Small intestine (tissue), 7 donors: Measurements from ENCODE around the gene P2RX4. TPM values are rescaled to one million over a fixed set of nuclear protein-coding genes. Genes with fewer than 3 reads are reported as not detected.
"Not testable (repeated sequence)": the region's sequence is repeated elsewhere in the genome, so short reads cannot be mapped to it uniquely, and the experiment has no call there.

Source experiments
- DNase-seq, 2 donors: peaks; one replicate each; pipeline versions ENCODE4 v3.0.0 to v3.0.0-alpha.2; 2013
- FAIRE-seq: peaks from 2 replicates; lab custom pipeline; 2012; peaks lifted over from hg19 to GRCh38; lab: Jason Lieb, UNC
- H3K27ac ChIP-seq, 3 donors: one replicate each; pipeline ENCODE4 v1.5.1; 2013; ENCODE audit warnings: low read length in 2 of 3, mild to moderate bottlenecking in 2 of 3, control low read depth in 1 of 3, inconsistent platforms in 1 of 3, low read depth in 1 of 3, moderate library complexity in 1 of 3
- H3K27me3 ChIP-seq, 3 donors: one replicate each; pipeline ENCODE4 v1.6.1; 2013; ENCODE audit warnings: low read length in 3 of 3, inconsistent platforms in 1 of 3; ENCODE audit not compliant: control insufficient read depth in 3 of 3, insufficient read depth in 3 of 3
- H3K36me3 ChIP-seq, 3 donors: one replicate each; pipeline ENCODE4 v1.6.1; 2013; ENCODE audit warnings: low read length in 3 of 3, inconsistent platforms in 1 of 3, low read depth in 1 of 3, mild to moderate bottlenecking in 1 of 3, moderate library complexity in 1 of 3; ENCODE audit not compliant: control insufficient read depth in 3 of 3, insufficient read depth in 2 of 3
- H3K4me1 ChIP-seq, 3 donors: one replicate each; pipeline ENCODE4 v1.6.1; 2013; ENCODE audit warnings: low read length in 2 of 3, inconsistent platforms in 1 of 3, low read depth in 1 of 3, mild to moderate bottlenecking in 1 of 3, moderate library complexity in 1 of 3; ENCODE audit not compliant: control insufficient read depth in 3 of 3, insufficient read depth in 2 of 3
- H3K4me3 ChIP-seq, 3 donors: one replicate each; pipeline ENCODE4 v1.5.1; 2013; ENCODE audit warnings: low read length in 3 of 3, control low read depth in 1 of 3, inconsistent platforms in 1 of 3, low read depth in 1 of 3, mild to moderate bottlenecking in 1 of 3, moderate library complexity in 1 of 3
- H3K9me3 ChIP-seq, 2 donors: one replicate each; pipeline ENCODE4 v1.6.1; 2013; ENCODE audit warnings: low read depth in 1 of 2, low read length in 1 of 2; ENCODE audit not compliant: control insufficient read depth in 2 of 2, insufficient read depth in 1 of 2
- WGBS, 3 donors: extraction: QIAGEN DNeasy Blood & Tissue Kit; methylation state at CpG; one replicate each; pipeline ENCODE4 v1.1.7; 2013; 5-methylcytosine and 5-hydroxymethylcytosine counted together
- polyA plus RNA-seq, 4 donors: library from polyadenylated mRNA; stranded (reverse) in 3 of 4; unstranded in 1 of 4; fragments of 200-250 nt in 3 of 4; fragments of 120-200 nt in 1 of 4; gene quantifications; one replicate each; pipeline versions ENCODE4 v1.2.1 to v1.2.3, GENCODE V29; 2013
- donor health status: healthy with polysubstance abuse.
- donor health status: control.
- donor health status: control.
- donor health status: Bipolar disorder and iron deficiency.
- donor health status: healthy.

Gene P2RX4
- polyA plus RNA-seq, 4 donors: 17.5 to 129 (median 43.5) TPM

- not testable (repeated sequence) for H3K27ac ChIP-seq, H3K27me3 ChIP-seq, FAIRE-seq, DNase-seq, H3K4me1 ChIP-seq, H3K9me3 ChIP-seq, H3K4me3 ChIP-seq
- WGBS, 3 donors: 87 to 97% (median 96%) methylated on average over 14 of the region's 14 CpGs
- peaks cover 0 to 68% (median 0%) of the 10 kb centered on the region in 3 donors for H3K36me3 ChIP-seq
Measured at GRCh38 chr12:121281116-121281515, 71.2 kb downstream of the P2RX4 start.

- FAIRE-seq (no peak), DNase-seq (no peak)
- Histone ChIP-seq H3K27ac (peak overlapping the region in 1 of 3 donors; percentile 52), H3K27me3 (no peaks in the 10 kb centered on the region), H3K9me3 (no peaks in the 10 kb centered on the region), H3K4me1 (no peaks in the 10 kb centered on the region), H3K4me3 (no peak overlapping the region), H3K36me3 (peaks cover 0 to 66% (median 0%) of the 10 kb centered on the region in 3 donors)
- 77 to 85% (median 85%) methylated on average over 10 of the region's 10 CpGs for WGBS, 3 donors
Measured at GRCh38 chr12:121282072-121282742, 72.3 kb downstream of the P2RX4 start.

GRCh38 chr12:121282910-121283309 is 73.0 kb downstream of the P2RX4 start:
- H3K27me3 ChIP-seq, H3K4me3 ChIP-seq, DNase-seq, H3K27ac ChIP-seq, H3K9me3 ChIP-seq, FAIRE-seq, H3K4me1 ChIP-seq: not testable (repeated sequence)
- 95 to 96% (median 96%) methylated on average over 11 of the region's 11 CpGs for WGBS, 3 donors
- peaks cover 0 to 66% (median 0%) of the 10 kb centered on the region in 3 donors for H3K36me3 ChIP-seq

DNA sequence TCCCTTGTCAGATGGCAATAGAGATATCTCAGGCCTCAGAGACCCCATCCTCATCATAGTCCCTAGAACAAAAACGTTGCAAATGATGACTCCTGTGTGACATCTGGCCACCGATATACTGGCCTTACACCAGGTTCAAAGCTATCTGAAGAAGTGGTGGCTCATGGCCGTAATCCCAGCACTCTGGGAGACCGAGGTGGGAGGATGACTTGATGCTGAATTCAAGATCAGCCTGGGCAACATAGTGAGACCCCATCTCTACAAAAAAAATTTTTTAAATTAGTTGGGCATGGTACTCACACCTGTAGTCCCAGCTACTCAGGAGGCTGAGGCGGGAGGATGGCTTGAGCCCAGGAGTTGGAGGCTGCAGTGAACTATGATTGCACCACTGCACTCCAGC is 73.5 kb downstream of the P2RX4 start:
- Histone ChIP-seq H3K4me3 (no peak overlapping the region), H3K9me3 (no peaks in the 10 kb centered on the region), H3K36me3 (peaks cover 0 to 64% (median 0%) of the 10 kb centered on the region in 3 donors), H3K27ac (no peak overlapping the region), H3K27me3 (no peaks in the 10 kb centered on the region), H3K4me1 (no peaks in the 10 kb centered on the region)
- DNase-seq (no peak), FAIRE-seq (no peak)
- 84 to 93% (median 91%) methylated on average over 5 of the region's 5 CpGs for WGBS, 3 donors

Other genes starting within 250 kb of the P2RX4 start
- gene HNF1A, start 231.6 kb upstream of the P2RX4 start, polyA plus RNA-seq: 10 to 100 TPM; 23.0 to 71.3 (median 37.2) TPM
- gene C12orf43, start 193.6 kb upstream of the P2RX4 start, polyA plus RNA-seq: 10 to 100 TPM in 1 of 4 donors, 1 to 10 TPM in 3; 4.5 to 11.4 (median 7.2) TPM
- gene OASL, start 170.9 kb upstream of the P2RX4 start, polyA plus RNA-seq: 1 to 10 TPM in 3 of 4 donors, under 1 TPM in 1; 0.56 to 3.0 (median 2.0) TPM
- gene P2RX7, start 77.3 kb upstream of the P2RX4 start, polyA plus RNA-seq: under 1 TPM in 3 of 4 donors, not detected in 1; 0.27 to 0.66 (median 0.62) TPM
- gene CAMKK2, start 86.6 kb downstream of the P2RX4 start, polyA plus RNA-seq: 10 to 100 TPM; 25.4 to 46.5 (median 39.5) TPM
- gene ANAPC5, start 142.3 kb downstream of the P2RX4 start, polyA plus RNA-seq: 100 to 1,000 TPM in 1 of 4 donors, 10 to 100 TPM in 3; 65.4 to 135 (median 79.4) TPM
- gene RNF34, start 190.0 kb downstream of the P2RX4 start, polyA plus RNA-seq: 10 to 100 TPM; 29.7 to 39.0 (median 31.8) TPM